ENCODE data around the gene TAS2R13.

Gene TAS2R13

GRCh38 chr12:10904686-10905085 lies 4.7 kb downstream of the TAS2R13 start:
- peaks cover 20% of the 10 kb centered on the region for H3K9me3 Mint-ChIP-seq
- CTCF ChIA-PET, result no interaction called here
- no peak overlapping the region for H3K27ac Mint-ChIP-seq
- H3K4me1 Mint-ChIP-seq, result no peaks in the 10 kb centered on the region
- peaks cover 4% of the 10 kb centered on the region for H3K36me3 Mint-ChIP-seq
- no peak overlapping the region for H3K4me3 Mint-ChIP-seq
- DNase-seq, result no peak
- H3K27me3 Mint-ChIP-seq, result no peaks in the 10 kb centered on the region

- DNase-seq, result no peak
- Mint-ChIP-seq H3K4me1 (no peaks in the 10 kb centered on the region), H3K27me3 (no peaks in the 10 kb centered on the region), H3K9me3 (peaks cover 20% of the 10 kb centered on the region), H3K4me3 (no peak overlapping the region), H3K36me3 (peaks cover 1% of the 10 kb centered on the region), H3K27ac (no peak overlapping the region)
- CTCF ChIA-PET, result interaction anchor here (0.6 kb wide), 1 partner anchor 21 kb away, joined by 3 read pairs; no protein-coding TSS in a partner anchor
Measured at GRCh38 chr12:10901427-10901826, 7.9 kb downstream of the TAS2R13 start.

DNA sequence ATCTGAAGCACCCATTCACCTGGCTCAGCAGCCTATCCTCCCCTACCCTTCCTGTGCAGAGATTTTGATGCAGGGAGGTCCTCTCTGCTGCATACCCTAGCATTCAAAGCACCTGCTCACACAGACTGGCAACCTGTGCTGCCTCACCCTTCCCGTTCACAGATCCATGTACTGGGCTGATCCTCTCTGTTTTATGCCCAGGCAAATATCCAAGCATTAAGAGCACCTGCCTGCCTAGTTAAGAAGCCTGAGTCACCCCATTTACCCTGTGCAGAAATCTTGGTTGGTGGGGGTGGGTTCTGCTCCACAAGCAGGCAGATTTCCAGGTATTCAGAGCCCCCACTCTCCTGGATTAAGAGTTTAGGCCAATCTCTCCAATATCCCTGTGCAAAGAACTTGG lies 8.4 kb downstream of the TAS2R13 start:
- DNase-seq, result no peak
- Mint-ChIP-seq H3K4me1 (no peaks in the 10 kb centered on the region), H3K4me3 (no peak overlapping the region), H3K9me3 (peaks cover 20% of the 10 kb centered on the region), H3K27ac (no peak overlapping the region), H3K27me3 (no peaks in the 10 kb centered on the region), H3K36me3 (peaks cover 1% of the 10 kb centered on the region)
- CTCF ChIA-PET, result no interaction called here

DNA sequence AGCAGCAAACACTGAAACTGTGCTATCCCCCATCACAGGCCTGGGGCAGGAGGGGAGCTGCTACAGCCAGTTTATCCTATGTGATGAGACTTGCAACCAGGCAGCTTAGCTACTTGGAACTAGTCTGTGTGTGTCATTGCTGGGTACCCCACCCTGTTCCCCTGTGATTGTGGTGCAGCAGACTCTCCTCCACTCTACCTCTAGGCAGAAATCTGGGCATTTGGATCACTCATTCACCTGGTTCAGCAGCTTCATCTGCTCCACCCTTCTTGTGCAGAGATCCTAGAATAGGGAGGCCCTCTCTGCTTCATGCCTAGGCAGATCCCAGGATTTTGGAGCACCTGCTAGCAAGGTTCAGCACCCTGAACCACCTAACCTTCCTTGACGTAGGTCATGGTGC lies 8.8 kb downstream of the TAS2R13 start:
- no peaks in the 10 kb centered on the region for H3K4me1 Mint-ChIP-seq
- peaks cover 1% of the 10 kb centered on the region for H3K36me3 Mint-ChIP-seq
- no peak overlapping the region for H3K4me3 Mint-ChIP-seq
- CTCF ChIA-PET, result no interaction called here
- H3K27me3 Mint-ChIP-seq, result no peaks in the 10 kb centered on the region
- peaks cover 20% of the 10 kb centered on the region for H3K9me3 Mint-ChIP-seq
- DNase-seq, result no peak
- H3K27ac Mint-ChIP-seq, result no peak overlapping the region

GRCh38 chr12:10896854-10897253 lies 12.5 kb downstream of the TAS2R13 start:
- Mint-ChIP-seq H3K36me3 (no peaks in the 10 kb centered on the region), H3K4me3 (no peak overlapping the region), H3K27ac (no peak overlapping the region), H3K4me1 (no peaks in the 10 kb centered on the region), H3K27me3 (no peaks in the 10 kb centered on the region), H3K9me3 (no peaks in the 10 kb centered on the region)
- DNase-seq, result no peak
- CTCF ChIA-PET, result no interaction called here

- Mint-ChIP-seq H3K27ac (no peak overlapping the region), H3K27me3 (no peaks in the 10 kb centered on the region), H3K4me1 (no peaks in the 10 kb centered on the region), H3K36me3 (no peaks in the 10 kb centered on the region), H3K4me3 (no peak overlapping the region), H3K9me3 (no peaks in the 10 kb centered on the region)
- no peak for DNase-seq
- CTCF ChIA-PET, result no interaction called here
Measured at GRCh38 chr12:10891937-10892336, 17.4 kb downstream of the TAS2R13 start.

DNA sequence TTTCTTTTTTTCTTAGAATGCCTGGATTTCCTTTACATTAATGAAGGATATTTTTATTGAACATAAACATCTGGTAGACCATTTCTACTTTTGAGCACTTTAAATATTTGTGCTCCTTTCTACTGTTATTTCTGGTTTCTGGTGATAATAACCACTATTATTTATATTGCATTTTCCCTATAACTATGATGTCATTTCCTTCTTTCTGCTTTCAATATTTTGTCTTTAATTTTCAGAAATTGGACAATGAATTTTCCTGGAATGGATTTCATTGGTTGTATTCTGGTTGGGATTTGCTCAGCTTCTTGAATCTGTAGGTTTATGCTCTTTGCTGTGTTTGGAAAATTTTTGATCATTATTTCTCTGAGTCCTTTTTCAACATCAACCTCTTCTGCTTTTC lies 20.1 kb downstream of the TAS2R13 start:
- no peaks in the 10 kb centered on the region for H3K9me3 Mint-ChIP-seq
- no peaks in the 10 kb centered on the region for H3K4me1 Mint-ChIP-seq
- no peak overlapping the region for H3K27ac Mint-ChIP-seq
- no peaks in the 10 kb centered on the region for H3K27me3 Mint-ChIP-seq
- H3K36me3 Mint-ChIP-seq, result no peaks in the 10 kb centered on the region
- CTCF ChIA-PET, result interaction anchor here (0.6 kb wide), 1 partner anchor 93 kb away, joined by 4 read pairs; no protein-coding TSS in a partner anchor
- DNase-seq, result no peak
- no peak overlapping the region for H3K4me3 Mint-ChIP-seq

DNA sequence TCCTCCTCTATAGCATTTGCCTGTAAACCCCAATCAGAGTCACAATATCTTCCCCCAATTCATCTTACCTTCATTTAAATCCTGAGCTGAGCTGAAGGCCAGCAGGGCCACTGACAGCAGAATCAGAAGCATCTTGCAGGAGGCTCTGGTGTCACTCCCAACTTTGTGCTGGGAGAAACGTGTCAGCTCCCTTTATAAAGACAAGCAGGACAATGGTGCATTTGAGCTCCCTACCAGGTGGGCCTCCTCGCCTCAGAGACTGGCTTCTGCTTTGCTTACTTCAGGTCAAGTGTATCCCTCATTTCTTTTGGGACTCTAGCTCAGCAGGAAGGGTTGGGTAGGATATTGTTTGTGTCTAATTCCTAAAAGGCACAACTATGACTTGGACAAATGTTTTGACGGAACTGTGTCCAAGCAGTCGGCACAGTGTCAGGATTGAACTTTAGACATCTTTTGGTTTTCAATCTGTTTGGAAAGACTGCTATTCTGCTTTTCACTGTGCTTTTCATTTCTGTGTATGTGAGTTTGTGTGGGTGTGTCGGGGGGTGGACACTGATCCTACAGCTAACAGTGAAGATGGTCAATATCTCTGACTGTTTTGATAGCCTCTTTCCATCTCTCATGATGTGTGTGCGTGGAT lies 25.2 kb downstream of the TAS2R13 start, which contains the start of gene PRH1:
Gene PRH1, minus strand, starts transcription at position 170 of the 640 bp plus-strand sequence. Its CDS starts 38 bp downstream, at position 132.
- Mint-ChIP-seq H3K27me3 (no peaks in the 10 kb centered on the region), H3K27ac (no peak within 1 kb of the TSS), H3K36me3 (peaks cover 3% of the 10 kb centered on the region), H3K4me1 (no peaks in the 10 kb centered on the region), H3K9me3 (no peaks in the 10 kb centered on the region), H3K4me3 (no peak within 1 kb of the TSS)
- no peak for DNase-seq
- CTCF ChIA-PET, result no interaction called here

- Mint-ChIP-seq H3K36me3 (no peaks in the 10 kb centered on the region), H3K9me3 (peaks cover 3% of the 10 kb centered on the region), H3K4me3 (no peak overlapping the region), H3K27me3 (no peaks in the 10 kb centered on the region), H3K27ac (no peak overlapping the region), H3K4me1 (no peaks in the 10 kb centered on the region)
- CTCF ChIA-PET, result interaction anchor here (0.6 kb wide), 1 partner anchor 15 kb away, joined by 3 read pairs; no protein-coding TSS in a partner anchor
- DNase-seq, result no peak
Measured at GRCh38 chr12:10873378-10873777, 36.0 kb downstream of the TAS2R13 start.

- H3K4me3 Mint-ChIP-seq, result no peak overlapping the region
- DNase-seq, result no peak
- H3K36me3 Mint-ChIP-seq, result no peaks in the 10 kb centered on the region
- peaks cover 3% of the 10 kb centered on the region for H3K9me3 Mint-ChIP-seq
- CTCF ChIA-PET, result no interaction called here
- H3K27me3 Mint-ChIP-seq, result no peaks in the 10 kb centered on the region
- H3K27ac Mint-ChIP-seq, result no peak overlapping the region
- no peaks in the 10 kb centered on the region for H3K4me1 Mint-ChIP-seq
Measured at GRCh38 chr12:10867381-10867780, 42.0 kb downstream of the TAS2R13 start.

DNA sequence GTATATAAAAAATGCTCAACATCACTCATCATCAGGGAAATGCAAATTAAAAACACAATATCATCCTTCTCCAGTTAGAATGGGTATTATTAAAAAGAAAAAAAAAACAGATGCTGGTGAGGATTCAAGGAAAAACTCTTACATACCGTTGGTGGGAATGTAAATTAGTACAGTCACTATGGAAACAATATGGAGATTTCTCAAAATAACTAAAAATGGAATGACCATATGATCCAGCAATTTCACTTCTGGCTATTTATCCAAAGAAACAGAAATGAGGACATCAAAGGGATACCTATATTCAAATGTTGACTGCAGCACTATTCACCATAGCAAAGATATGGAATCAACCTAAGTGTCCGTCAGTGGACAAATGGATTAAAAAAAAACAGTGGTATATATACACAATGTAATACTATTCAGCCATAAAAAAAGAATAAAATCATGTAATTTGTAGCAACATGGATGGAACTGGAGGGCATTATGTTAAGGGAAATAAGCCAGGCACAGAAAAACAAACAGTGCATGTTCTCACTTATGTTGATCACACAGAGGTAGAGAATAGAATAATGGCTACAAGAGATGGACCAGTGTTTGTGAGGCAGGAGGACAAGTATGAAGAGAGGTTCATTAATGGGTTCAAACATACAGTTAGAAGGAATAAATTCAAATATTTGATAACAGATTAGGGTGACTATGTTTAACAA lies 45.7 kb downstream of the TAS2R13 start:
- Mint-ChIP-seq H3K9me3 (peaks cover 11% of the 10 kb centered on the region), H3K36me3 (peaks cover 1% of the 10 kb centered on the region), H3K4me1 (no peaks in the 10 kb centered on the region), H3K4me3 (no peak overlapping the region), H3K27me3 (no peaks in the 10 kb centered on the region), H3K27ac (no peak overlapping the region)
- CTCF ChIA-PET, result no interaction called here
- DNase-seq, result no peak

DNA sequence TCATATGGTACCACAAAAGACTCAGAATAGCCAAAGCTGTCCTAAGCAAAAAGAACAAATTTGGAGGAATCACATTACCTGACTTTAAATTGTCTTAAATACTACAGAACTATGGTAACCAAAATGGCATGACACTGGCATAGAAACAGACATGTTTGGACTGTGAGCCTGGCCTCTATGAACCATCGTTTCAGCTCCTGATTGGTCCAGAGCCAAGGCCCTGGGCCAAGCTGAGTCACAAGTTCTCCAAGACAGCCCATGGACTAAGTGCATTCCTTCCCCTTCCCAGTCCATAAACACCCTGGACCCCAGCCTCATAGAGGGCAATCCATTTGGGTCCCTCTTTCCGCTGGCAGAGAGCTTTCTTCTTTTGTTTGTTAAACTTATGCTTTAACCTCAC lies 48.0 kb downstream of the TAS2R13 start:
- H3K4me1 Mint-ChIP-seq, result no peaks in the 10 kb centered on the region
- no peak overlapping the region for H3K4me3 Mint-ChIP-seq
- peaks cover 14% of the 10 kb centered on the region for H3K36me3 Mint-ChIP-seq
- no peak for DNase-seq
- peaks cover 23% of the 10 kb centered on the region for H3K9me3 Mint-ChIP-seq
- H3K27ac Mint-ChIP-seq, result no peak overlapping the region
- H3K27me3 Mint-ChIP-seq, result no peaks in the 10 kb centered on the region
- CTCF ChIA-PET, result no interaction called here
